MV-4-11 (cell line): ENCODE measurements around the gene ALK.

Experiments used
- DNase-seq: peaks from one replicate; lab custom pipeline; 2025; lab: John Stamatoyannopoulos, UW

The ALK gene

DNA sequence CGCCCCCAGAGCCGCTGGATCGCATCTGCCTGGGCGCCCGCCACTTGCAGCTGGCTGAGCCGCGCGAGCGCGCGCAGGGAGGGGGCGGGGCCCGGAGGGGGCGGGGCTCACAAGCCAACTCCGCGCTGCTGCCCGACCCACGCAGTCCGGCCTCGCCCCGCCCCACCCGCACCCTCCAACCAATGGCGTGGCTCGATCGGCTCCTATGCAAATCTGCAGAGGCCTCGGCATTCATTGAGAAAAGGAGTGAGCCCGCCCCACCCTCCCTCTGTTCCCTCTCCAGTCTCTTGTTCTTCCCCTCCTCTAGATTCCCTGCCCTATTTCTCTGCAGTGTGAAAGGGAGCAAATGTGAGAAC, at the start of gene ALK:
Gene ALK (minus strand): TSS at position 27 of the 356 bp plus-strand sequence. CDS start 927 bp downstream, outside the sequence.
- DNase-seq = peak; percentile 84

- DNase-seq = no peak
These were observed 44.9 kb upstream of the ALK start for GRCh38 chr2:29966266-29966665.

DNA sequence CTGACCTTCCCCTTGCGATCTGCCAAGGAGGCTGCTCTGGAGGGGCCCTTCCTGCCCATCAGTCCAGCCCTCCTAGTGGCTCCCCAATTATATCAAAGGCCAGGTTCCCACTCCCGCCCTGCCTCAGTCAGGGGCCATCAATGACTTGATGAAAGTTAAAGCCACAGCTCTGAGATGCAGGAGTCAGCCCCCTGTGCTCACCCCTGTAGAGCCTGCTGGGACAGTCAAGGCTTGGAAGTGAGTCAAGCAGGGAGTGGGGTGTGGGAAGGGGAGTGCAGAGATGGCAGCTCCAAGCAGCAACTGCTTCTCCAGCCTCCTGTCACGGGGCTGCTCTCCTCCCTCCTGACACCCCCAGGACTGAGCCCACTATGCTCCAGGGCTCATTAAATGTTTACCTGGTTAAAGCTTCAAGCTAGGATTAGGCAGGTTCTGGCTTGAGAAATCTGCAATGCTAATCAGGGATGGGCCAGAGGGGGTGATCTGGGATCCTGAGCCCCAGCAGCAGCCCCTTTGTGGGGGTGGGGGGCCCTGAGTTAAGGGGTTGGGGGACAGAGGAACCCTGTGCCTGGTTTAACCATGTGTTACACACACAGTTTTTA, 42.7 kb upstream of the ALK start:
- DNase-seq = no peak

DNA sequence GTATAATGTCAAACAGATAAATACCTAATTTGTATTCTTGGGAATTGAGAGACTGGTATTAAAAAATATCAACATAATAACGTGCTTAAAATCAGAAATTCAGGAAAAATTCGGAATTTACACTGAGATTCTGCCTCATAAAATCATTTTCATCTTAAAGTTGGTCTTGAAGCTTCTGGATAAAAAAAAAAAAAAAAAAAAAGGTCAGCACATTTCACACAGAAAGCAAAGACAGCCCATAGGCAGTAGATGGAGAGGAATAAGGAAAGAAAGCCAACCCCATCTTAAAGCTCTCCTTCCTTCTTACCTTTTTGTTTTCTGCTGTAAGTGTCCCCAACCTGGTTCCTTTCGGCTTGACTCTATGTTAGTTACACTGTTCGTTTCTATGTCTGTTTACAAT, 41.5 kb upstream of the ALK start:
- DNase-seq = no peak

DNA sequence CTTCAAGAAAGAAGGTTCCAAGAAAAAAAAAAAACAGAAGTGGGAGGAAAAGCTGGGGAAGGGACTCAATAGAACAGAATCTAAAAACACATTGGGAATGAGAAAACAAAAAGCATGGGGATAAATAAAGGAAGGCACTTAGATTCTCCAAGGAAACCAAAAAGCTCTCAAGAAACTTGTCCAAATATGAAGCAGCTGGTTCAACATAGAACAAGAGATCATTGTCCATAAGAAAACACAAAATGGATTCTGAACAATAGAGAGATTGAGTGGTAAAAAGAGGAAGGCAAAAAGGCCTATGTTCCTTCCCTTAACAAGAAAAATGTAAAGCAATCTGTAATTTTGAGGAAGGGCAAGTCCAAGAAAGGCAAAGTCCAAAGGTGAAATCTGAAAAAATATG, 32.9 kb upstream of the ALK start:
- DNase-seq = no peak

DNA sequence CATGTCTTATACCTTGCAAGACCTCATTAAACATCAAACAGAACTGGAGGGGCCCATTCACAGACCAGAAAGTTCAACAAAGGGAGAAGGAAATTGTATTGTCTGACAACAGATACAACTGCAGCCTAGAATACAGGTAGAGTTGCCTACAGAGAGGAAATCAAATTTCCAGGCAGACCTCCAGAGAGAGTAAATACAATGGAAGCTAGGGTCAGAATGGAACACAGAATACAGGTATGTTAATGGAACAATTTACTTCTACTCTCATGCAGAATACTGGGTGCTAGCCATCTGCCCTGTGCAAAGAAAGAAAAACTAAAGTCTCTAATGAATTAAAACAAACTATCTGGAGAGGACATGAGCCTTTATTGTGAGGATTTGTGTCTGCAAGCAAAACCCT, 31.6 kb upstream of the ALK start:
- DNase-seq = no peak

DNA sequence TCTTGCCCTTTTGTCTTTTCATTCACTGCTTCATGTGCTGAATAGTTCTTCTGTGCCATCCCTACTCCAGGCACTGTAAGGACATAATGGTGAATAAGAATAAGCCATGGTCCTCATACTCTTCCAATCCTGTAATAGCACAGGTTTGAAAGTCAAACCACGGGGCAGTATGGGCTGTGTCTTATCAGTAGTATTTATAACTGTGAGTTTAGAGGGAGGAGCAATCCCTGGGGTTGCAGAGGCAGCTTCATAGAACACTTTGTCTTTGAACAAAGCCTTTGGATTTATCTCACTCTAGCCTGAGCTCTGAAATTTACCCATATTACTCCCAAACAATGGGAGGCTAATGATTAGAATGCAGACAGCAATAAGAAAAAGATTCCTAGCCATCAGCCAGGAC, 30.2 kb upstream of the ALK start:
- no peak for DNase-seq

DNA sequence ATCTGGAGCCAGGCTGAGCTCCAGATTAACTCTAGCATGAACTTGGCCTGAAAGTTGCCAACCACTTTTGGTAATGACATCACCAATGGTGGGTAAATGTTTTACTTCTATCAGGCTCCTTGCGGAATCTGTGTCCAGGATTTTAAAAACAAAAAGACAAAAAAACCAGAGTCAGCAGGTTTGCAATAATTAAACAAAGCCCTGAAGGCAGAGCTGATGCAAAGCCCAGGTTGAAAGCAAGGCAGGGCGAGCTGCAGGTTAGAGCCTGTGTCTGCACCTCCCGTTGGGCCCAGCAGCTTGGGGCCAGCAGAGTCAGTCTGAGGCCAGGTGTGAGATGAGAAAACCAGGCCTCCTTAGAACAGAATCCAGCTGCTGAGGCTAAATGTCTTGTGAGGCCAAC, 29.1 kb upstream of the ALK start:
- no peak for DNase-seq

DNA sequence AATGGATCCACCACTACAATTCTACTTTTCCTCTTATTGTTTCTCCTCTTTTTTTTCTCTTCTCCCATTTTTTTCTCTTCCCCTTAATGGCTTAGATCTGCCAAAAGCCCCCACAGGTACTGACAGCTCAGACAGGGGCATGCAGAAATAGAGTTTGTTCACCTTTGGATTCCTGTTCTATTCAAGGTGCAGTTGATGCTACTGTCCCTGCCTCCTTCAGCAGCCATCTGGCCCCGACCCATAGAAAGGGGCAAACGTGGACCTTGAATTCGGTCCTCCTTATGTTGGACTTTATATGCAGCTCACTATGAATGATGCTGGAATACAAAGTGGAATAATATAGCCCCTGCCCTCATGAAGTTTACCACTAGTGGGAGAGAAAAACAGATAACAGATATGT, 27.7 kb upstream of the ALK start:
- no peak for DNase-seq

DNA sequence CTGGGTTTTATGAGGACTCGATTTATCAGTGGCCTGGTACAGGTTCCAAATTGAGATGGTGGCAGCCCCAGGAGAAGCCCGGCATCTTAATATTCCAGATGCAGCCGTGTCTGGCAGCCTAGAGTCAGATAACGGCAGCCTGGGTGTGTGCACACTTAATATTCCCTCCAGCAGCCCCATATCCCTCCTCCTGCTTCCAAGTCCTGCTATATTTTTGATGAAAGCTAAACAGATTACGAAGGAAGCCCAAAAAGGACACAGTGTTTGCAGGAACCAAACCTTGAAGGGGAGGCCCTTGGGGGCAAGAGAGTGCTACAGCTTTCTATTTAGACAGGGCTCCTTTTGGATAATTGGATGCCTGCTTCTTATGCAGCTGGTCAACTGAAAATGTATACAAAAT, 25.1 kb upstream of the ALK start:
- DNase-seq = no peak

DNA sequence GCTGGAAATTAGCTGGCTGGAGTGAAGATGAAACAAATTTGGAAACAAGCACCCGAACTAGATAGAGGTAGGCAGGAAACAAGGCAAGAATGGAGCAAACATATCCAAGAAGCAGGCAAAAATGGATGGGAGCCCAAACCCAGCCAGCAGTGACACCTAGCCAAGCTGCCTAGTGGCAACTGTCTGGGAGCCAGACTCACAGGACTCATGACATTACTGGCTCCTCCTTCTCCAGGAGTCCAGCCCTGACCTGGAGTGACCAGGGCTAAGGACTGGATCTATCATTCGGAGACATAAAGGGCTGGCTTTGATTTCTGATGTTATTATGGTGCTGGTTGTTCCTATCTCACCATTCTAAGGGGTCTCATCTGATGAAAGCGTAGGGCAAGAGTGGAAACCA, 21.3 kb upstream of the ALK start:
- no peak for DNase-seq

GRCh38 chr2:29940706-29941105, 19.3 kb upstream of the ALK start:
- no peak for DNase-seq

DNA sequence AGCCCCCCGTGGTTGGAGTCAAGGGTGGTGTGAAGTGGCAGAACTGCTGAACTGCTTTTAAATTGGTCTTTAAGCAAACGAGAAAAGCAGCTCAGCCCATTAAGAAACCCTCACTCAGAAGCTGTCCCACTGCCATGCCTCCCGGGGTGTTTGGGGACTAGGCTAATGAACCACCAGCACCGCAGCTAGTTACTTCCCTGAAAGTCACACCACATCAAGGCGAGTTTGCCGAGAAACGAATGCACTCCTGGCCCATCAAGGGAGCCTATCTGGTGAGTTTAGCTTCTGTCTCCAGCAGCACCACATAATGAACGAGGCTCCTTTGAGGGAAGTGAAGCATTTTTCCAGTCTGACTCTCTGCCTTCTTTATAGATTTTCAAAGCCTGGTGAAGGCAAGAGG, 14.6 kb upstream of the ALK start:
- no peak for DNase-seq

DNA sequence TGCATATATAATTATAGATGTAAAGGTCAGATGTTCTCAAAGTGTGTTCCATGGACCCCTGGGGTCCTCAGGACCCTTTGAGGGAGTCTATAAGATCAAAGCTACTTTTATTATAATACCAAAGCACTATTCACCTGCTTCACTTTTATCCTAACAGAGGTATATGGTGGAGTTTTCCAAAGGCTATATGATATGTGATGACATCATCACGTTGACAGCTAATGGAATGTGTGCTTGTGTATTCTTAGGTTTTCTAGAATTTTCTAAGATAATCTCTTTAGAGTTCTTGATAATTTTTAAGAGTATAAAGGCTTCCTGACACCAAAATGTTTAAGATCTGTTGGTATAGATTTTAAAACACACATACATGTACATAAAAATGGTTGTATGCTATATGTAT, 10.4 kb upstream of the ALK start:
- no peak for DNase-seq

- DNase-seq = peak; percentile 53
These were observed 1.8 kb upstream of the ALK start for GRCh38 chr2:29923110-29923721.

DNA sequence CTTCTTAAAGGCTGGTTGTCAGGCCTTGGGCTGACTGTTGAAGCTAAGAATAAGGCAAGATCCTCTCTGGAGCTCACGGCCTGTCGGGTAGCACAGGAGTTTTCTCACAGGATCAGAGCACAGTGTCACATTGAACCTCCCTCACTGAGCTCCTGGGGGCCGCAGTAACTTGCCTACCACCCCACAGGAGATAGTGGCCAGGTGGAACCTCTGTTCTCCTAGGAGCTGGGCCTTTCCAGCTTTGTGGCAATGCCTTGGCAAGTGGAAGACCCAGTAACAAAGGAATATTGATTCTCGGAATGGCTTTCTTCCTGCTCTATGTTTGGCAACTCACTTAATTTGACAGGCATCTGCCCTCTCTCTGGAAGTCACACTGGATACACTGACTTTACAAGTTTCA, 1.2 kb upstream of the ALK start:
- no peak for DNase-seq

GRCh38 chr2:29920631-29921559, 491 bp downstream of the ALK start:
- no peak for DNase-seq

- no peak for DNase-seq
These were observed 1.2 kb downstream of the ALK start for GRCh38 chr2:29920130-29920577.

GRCh38 chr2:29918941-29919340, 2.4 kb downstream of the ALK start:
- no peak for DNase-seq

DNA sequence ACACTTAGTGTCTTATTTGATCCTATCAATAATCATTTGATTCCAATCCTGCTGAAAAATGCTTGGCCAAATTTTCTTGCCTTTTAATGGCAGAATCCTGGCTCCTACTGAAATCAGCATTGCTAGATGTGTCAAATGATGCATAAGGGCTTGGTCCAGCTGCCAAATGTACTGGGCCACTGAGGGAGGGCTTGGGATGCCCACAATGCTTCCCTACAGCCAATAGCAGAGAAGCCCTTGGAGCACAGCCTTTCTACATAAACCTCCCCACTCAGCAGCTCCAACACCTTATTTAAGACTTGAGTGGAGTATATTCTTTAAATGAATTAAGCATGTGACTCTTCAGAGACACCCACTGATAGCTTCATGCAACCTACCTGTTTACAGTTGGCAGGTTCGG, 3.6 kb downstream of the ALK start:
- DNase-seq = no peak

DNA sequence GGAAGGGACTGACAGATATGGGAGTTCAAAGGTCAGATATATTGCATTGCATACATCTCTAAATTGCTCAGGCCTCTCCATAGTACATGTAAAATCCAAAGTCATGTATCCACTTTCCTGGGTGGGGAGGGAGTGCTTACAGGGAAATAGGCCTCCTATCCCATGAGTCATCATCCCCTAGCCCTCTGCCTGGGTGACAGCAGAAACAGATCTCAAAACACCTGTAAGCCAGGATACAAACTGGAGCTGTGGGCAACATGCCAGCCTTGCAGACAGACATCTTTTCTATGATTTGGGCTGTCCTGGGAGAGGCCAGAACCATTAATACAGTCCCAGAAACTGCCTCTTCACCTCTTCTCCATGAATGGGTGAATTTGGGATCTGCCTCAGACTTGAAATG, 4.8 kb downstream of the ALK start:
- DNase-seq = no peak

DNA sequence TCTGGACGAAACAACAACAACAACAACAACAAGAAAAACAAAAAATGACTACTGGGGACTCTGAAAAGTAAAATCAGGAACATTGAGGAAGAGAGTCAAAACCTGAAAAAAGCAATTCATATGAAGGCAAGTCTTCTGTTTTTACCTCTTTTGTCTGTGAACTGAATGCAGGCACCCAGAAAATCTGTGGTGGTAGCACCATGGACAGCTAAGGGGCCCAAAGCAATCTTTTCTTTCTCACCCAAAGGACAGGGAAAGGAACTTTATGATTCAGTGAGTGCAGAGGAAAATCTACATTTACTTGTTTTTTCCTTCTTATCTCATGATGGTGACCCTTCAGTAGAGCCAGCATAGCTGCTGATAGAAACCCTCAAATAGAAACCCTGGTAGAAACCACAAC, 10.4 kb downstream of the ALK start:
- DNase-seq = no peak

DNA sequence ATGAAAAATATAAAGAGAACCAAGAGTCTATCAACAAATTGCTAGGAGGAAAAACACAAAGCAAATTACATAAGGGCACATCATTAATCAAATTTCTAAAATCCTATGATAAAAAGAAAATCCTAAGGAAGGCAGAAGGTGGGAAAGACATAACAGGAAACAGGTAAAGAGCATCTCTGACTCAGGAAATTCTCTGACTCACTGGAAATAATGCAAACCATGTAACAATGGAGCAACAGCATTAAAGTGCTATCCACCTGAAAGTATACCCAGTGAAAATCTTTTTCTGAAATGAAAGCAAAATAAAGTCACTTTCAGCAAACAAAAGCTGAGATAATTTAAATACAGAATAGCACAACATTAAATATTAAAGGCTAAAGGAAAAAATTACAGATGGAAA, 10.9 kb downstream of the ALK start:
- DNase-seq = no peak
